PC-9 (cell line): ENCODE measurements around the gene TMEM242.

ENCODE experiments used
- EZH2 ChIP-seq: fragments of 200-600 bp; sonication (generic); IDR thresholded peaks from 2 replicates; pipeline ENCODE4 v1.8.0; 2017; ENCODE audit warnings: antibody characterized with exemption, low read depth
- TF ChIP-seq, protein P1 (sequence below): fragments of 200-600 bp; sonication (generic); conservative IDR thresholded peaks from 2 replicates; pipeline ENCODE4 v1.6.1; 2017; ENCODE audit warnings: mixed run types, antibody characterized with exemption, mild to moderate bottlenecking, moderate library complexity

GRCh38 chr6:157368359-157369049, 45.2 kb upstream of the TMEM242 start:
- TF ChIP-seq, protein P1, sequence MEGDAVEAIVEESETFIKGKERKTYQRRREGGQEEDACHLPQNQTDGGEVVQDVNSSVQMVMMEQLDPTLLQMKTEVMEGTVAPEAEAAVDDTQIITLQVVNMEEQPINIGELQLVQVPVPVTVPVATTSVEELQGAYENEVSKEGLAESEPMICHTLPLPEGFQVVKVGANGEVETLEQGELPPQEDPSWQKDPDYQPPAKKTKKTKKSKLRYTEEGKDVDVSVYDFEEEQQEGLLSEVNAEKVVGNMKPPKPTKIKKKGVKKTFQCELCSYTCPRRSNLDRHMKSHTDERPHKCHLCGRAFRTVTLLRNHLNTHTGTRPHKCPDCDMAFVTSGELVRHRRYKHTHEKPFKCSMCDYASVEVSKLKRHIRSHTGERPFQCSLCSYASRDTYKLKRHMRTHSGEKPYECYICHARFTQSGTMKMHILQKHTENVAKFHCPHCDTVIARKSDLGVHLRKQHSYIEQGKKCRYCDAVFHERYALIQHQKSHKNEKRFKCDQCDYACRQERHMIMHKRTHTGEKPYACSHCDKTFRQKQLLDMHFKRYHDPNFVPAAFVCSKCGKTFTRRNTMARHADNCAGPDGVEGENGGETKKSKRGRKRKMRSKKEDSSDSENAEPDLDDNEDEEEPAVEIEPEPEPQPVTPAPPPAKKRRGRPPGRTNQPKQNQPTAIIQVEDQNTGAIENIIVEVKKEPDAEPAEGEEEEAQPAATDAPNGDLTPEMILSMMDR: no peak
- TF ChIP-seq EZH2: no peak
